Body of pancreas (tissue), 4 donors: ENCODE measurements around the gene TXNDC5. TPM values are rescaled to one million over a fixed set of nuclear protein-coding genes. Genes with fewer than 3 reads are reported as not detected.

ENCODE experiments used
- ATAC-seq: fragments of 150-250 bp; one replicate; pipeline ENCODE4 v1.9.1; 2016
- DNase-seq, 4 donors: peaks; one replicate each; pipeline ENCODE4 v3.0.0-alpha.2; 2019
- H3K27ac ChIP-seq, 4 donors: fragments of 200-600 bp; sonication (generic); 1 replicate in 3 of 4; 2 replicates in 1 of 4; pipeline versions ENCODE4 v1.5.1 to v1.6.1; 2016 to 2019; ENCODE audit warnings: mild to moderate bottlenecking in 1 of 4, mixed read lengths in 1 of 4, moderate library complexity in 1 of 4
- H3K27me3 ChIP-seq, 2 donors: fragments of 200-600 bp; sonication (generic); one replicate each; pipeline ENCODE4 v1.6.0; 2016; ENCODE audit warnings: mild to moderate bottlenecking in 1 of 2
- H3K36me3 ChIP-seq, 2 donors: fragments of 200-600 bp; sonication (generic); replicated peaks in 1 of 2; 2 replicates each; pipeline ENCODE4 v1.5.1; 2016; ENCODE audit warnings: low read depth in 2 of 2; ENCODE audit not compliant: insufficient read depth in 1 of 2
- H3K4me1 ChIP-seq: fragments of 200-600 bp; sonication (generic); one replicate; pipeline ENCODE4 v1.6.0; 2016
- H3K4me3 ChIP-seq, 2 donors: fragments of 200-600 bp; sonication (generic); 1 replicate in 1 of 2; 2 replicates in 1 of 2; pipeline ENCODE4 v1.5.1; 2016 to 2019
- H3K9me3 ChIP-seq, 3 donors: fragments of 200-600 bp; sonication (generic); 1 replicate in 2 of 3; 2 replicates in 1 of 3; pipeline ENCODE4 v1.5.1; 2016
- POLR2A ChIP-seq, 3 donors: fragments of 450-650 bp; IDR thresholded peaks; one replicate each; pipeline ENCODE4 v1.6.1; 2016; ENCODE audit warnings: antibody characterized with exemption in 3 of 3, mild to moderate bottlenecking in 2 of 3
- WGBS, 2 donors: methylation state at CpG; one replicate each; pipeline ENCODE4 v1.1.5; 2017; 5-methylcytosine and 5-hydroxymethylcytosine counted together
- intact Hi-C: fragments of 100-400 bp; cut with DNase I; formaldehyde crosslinking; loops from one replicate; pipeline ENCODE4 v1.15.1; 2023
- total RNA-seq, 2 donors: library from RNA; depleted of rRNA; stranded (reverse); fragments of >200 nt; gene quantifications; one replicate each; pipeline ENCODE4 v1.1.0, GENCODE V29; 2016
- TF ChIP-seq, protein P1 (sequence below), 7 experiments: fragments of 450-650 bp in 4 of 7; fragments of 200-600 bp in 3 of 7; sonication (generic) in 3 of 7; IDR thresholded peaks; one replicate each; pipeline ENCODE4 v1.5.1; 2016 to 2019; ENCODE audit warnings: antibody characterized with exemption in 7 of 7

TXNDC5 gene
- total RNA-seq, 2 donors from 2014 or later, result 104 to 112 TPM

DNA sequence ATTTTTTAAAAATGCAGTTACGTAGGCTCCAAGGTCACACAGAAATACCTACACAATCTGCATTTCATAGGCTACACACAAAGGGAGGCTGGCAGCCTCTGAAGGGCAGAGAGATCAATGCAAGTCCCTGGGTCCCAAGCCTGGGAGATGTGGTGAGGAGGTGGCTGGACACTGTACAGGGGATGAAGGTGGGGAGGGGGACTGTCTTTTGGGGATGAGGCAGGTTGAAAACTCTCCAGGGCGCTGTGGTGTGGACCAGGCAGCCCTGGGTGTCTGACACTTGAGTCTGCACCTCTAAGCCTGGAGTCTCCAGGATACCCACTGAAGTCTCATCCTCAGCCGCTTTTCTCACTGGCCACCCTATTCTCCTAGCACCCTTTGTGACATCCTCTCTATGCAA is 24.5 kb downstream of the TXNDC5 start:
- ATAC-seq (no peak), DNase-seq (no peak)
- no peak overlapping the region for H3K27ac ChIP-seq
- H3K4me3 ChIP-seq, result no peak overlapping the region
- 84 to 92% methylated on average over 3 of the region's 3 CpGs for WGBS, 2 donors
- peaks cover 10 to 61% of the 10 kb centered on the region in 2 donors for H3K36me3 ChIP-seq
- H3K4me1 ChIP-seq, result no peaks in the 10 kb centered on the region
- TF ChIP-seq POLR2A (IDR thresholded peaks at IDR 0.05), result no peak
- TF ChIP-seq, protein P1, sequence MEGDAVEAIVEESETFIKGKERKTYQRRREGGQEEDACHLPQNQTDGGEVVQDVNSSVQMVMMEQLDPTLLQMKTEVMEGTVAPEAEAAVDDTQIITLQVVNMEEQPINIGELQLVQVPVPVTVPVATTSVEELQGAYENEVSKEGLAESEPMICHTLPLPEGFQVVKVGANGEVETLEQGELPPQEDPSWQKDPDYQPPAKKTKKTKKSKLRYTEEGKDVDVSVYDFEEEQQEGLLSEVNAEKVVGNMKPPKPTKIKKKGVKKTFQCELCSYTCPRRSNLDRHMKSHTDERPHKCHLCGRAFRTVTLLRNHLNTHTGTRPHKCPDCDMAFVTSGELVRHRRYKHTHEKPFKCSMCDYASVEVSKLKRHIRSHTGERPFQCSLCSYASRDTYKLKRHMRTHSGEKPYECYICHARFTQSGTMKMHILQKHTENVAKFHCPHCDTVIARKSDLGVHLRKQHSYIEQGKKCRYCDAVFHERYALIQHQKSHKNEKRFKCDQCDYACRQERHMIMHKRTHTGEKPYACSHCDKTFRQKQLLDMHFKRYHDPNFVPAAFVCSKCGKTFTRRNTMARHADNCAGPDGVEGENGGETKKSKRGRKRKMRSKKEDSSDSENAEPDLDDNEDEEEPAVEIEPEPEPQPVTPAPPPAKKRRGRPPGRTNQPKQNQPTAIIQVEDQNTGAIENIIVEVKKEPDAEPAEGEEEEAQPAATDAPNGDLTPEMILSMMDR (IDR thresholded peaks at IDR 0.05), result no peak
- H3K27me3 ChIP-seq, result no peaks in the 10 kb centered on the region
- no peaks in the 10 kb centered on the region for H3K9me3 ChIP-seq
- intact Hi-C loops, result no loop called here

DNA sequence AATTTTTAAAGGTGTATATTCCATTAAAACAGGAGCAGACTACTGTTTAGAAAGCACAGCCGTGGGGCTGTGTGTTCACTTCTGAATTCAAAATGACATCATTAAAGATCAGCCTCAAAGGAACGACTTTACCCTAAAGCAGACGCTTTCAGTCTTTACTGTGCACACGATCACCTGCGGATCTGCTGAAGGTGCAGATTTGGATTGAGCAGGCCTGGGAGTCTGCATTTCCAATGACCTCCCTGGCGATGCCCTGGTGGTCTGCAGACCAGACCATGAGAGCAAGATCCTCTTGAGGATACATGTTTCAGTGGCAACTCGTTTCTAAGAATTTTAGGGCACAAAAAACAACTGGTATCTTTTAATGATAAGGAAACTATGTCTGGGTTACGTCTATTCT is 27.2 kb downstream of the TXNDC5 start:
- intact Hi-C loops, result no loop called here
- Histone ChIP-seq H3K9me3 (no peaks in the 10 kb centered on the region), H3K36me3 (peaks cover 10 to 47% of the 10 kb centered on the region in 2 donors), H3K4me3 (no peak overlapping the region), H3K4me1 (no peaks in the 10 kb centered on the region), H3K27me3 (no peaks in the 10 kb centered on the region), H3K27ac (no peak overlapping the region)
- 86 to 91% methylated on average over 8 of the region's 8 CpGs for WGBS, 2 donors
- no peak for TF ChIP-seq POLR2A (IDR thresholded peaks at IDR 0.05)
- DNase-seq (no peak), ATAC-seq (no peak)

DNA sequence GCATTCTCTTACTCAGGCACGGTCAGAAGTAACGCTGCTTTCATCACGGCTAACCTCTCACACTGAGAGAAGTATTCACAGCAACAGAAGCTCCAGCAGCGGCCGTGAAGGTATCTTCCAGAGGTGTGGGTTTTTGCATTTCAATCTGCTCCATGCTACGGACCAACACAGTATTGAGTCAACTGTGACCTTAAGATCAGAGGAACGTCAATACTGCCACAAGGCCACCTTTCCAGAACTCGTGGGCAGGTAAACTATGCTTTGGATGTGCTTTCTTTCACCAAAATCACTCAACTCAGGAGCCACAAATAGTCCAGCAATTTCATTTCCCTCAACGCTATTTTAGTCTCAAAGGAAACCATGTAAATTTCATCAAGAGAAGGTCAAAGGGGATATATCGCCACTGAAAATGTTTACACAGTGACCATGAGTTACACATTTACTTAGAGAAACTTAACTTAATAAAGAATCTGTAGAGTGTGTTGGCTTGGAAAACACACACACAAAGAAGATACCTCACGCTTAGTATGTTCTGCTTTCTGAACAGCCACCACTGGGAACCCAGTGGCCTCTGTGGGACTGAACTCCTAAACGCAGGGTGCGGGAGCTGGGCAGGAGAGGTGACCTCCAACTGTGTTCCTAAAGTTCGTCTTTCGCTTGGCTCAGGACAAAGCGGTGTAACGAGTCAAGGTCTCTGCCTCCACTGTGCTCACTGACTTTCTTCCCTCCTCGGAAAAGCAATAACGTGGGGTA is 27.9 kb downstream of the TXNDC5 start:
- Histone ChIP-seq H3K27ac (no peak overlapping the region), H3K4me3 (no peak overlapping the region), H3K36me3 (peaks cover 10 to 42% of the 10 kb centered on the region in 2 donors), H3K4me1 (no peaks in the 10 kb centered on the region), H3K9me3 (no peaks in the 10 kb centered on the region), H3K27me3 (no peaks in the 10 kb centered on the region)
- DNase-seq (no peak), ATAC-seq (no peak)
- TF ChIP-seq, protein P1 (IDR thresholded peaks at IDR 0.05), result no peak
- TF ChIP-seq POLR2A (IDR thresholded peaks at IDR 0.05), result no peak
- WGBS, 2 donors, result 75 to 79% methylated on average over 19 of the region's 19 CpGs
- intact Hi-C loops, result no loop called here

DNA sequence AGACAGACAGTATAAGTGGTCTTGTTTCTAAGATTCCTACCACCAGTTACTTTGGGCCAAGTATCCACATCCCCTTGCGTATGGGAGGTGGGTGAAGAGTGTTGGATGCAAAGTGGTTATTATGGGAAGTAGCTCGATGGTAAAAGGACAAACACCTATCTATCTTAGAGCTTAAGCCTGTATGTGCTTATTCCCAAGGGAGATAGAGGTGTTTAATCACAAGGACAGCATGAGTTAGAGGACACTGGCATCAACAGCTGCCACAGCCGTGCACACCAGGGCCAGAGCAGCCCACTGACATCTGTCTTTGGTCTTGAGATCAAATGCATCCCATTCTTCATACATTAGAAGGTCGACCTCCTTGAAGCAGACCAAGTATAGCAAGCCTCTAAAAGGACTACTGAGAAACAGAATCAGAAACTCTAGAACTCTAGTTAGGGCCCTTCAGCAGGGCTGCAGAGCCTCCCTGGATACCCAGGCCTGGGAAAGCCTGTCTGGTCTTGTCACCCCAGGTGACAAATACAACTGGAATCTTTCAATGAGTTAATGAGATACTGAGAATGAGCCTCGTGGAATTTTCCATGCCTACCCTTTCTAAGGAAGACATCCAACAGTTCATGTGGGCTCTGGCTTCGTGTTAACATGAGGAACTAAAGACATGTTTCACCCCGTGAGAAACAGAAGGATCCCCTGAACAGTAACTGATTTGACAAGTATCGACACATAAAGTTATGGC is 28.7 kb downstream of the TXNDC5 start:
- DNase-seq, result no peak
- Histone ChIP-seq H3K27ac (no peak overlapping the region), H3K36me3 (peaks cover 10 to 42% of the 10 kb centered on the region in 2 donors), H3K9me3 (no peaks in the 10 kb centered on the region), H3K4me3 (no peak overlapping the region), H3K27me3 (no peaks in the 10 kb centered on the region), H3K4me1 (no peaks in the 10 kb centered on the region)
- intact Hi-C loops, result no loop called here
- no peak for ATAC-seq
- no peak for TF ChIP-seq POLR2A (IDR thresholded peaks at IDR 0.05)
- TF ChIP-seq, protein P1 (IDR thresholded peaks at IDR 0.05), result no peak
- WGBS, 2 donors, result 74 to 76% methylated on average over 8 of the region's 8 CpGs

DNA sequence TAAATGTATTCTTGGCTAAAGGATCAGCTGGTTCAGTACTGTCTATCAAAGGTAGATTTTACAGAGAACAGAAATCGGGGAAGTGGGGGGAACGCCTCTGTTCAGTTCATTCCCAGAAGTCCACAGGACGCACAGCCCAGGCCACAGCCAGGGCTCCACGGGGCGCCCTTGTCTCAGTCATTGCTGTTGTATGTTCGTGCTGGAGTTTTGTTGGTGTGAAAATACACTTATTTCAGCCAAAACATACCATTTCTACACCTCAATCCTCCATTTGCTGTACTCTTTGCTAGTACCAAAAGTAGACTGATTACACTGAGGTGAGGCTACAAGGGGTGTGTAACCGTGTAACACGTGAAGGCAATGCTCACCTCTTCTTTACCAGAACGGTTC is 29.9 kb downstream of the TXNDC5 start:
- H3K4me1 ChIP-seq, result no peaks in the 10 kb centered on the region
- intact Hi-C loops, result no loop called here
- no peaks in the 10 kb centered on the region for H3K9me3 ChIP-seq
- ATAC-seq (no peak), DNase-seq (no peak)
- no peak overlapping the region for H3K4me3 ChIP-seq
- TF ChIP-seq, protein P1 (IDR thresholded peaks at IDR 0.05), result no peak
- TF ChIP-seq POLR2A (IDR thresholded peaks at IDR 0.05), result no peak
- no peaks in the 10 kb centered on the region for H3K27me3 ChIP-seq
- H3K27ac ChIP-seq, result no peak overlapping the region
- peaks cover 6 to 32% of the 10 kb centered on the region in 2 donors for H3K36me3 ChIP-seq
- WGBS, 2 donors, result 92 to 96% methylated on average over 9 of the region's 9 CpGs
